Measurements from ENCODE around the gene C5AR2.
"Not testable (repeated sequence)": the region's sequence is repeated elsewhere in the genome, so short reads cannot be mapped to it uniquely, and the experiment has no call there.

C5AR2 gene

GRCh38 chr19:47363758-47364531 lies 32.0 kb downstream of the C5AR2 start:
- no peak for DNase-seq (ENCODE audit: low spot score)

GRCh38 chr19:47365455-47365854 lies 33.5 kb downstream of the C5AR2 start:
- not testable (repeated sequence) for DNase-seq (ENCODE audit: low spot score)

GRCh38 chr19:47370045-47370611 lies 38.2 kb downstream of the C5AR2 start:
- no peak for DNase-seq (ENCODE audit: low spot score)

- DNase-seq (ENCODE audit: low spot score): no peak
These were observed 39.3 kb downstream of the C5AR2 start for GRCh38 chr19:47371261-47371660.

- DNase-seq (ENCODE audit: low spot score): no peak
These were observed 40.6 kb downstream of the C5AR2 start for GRCh38 chr19:47372603-47373002.

- DNase-seq (ENCODE audit: low spot score): no peak
These were observed 41.6 kb downstream of the C5AR2 start for GRCh38 chr19:47373246-47374240.

- DNase-seq (ENCODE audit: low spot score): no peak
These were observed 43.1 kb downstream of the C5AR2 start for GRCh38 chr19:47374876-47375693.

GRCh38 chr19:47375694-47376588 lies 44.0 kb downstream of the C5AR2 start:
- no peak for DNase-seq (ENCODE audit: low spot score)

- no peak for DNase-seq (ENCODE audit: low spot score)
These were observed 44.7 kb downstream of the C5AR2 start for GRCh38 chr19:47376589-47377144.

- DNase-seq (ENCODE audit: low spot score): peak; percentile 80
These were observed 45.3 kb downstream of the C5AR2 start for GRCh38 chr19:47377208-47377701.

- DNase-seq (ENCODE audit: low spot score): no peak
These were observed 45.8 kb downstream of the C5AR2 start for GRCh38 chr19:47377801-47378200.

- no peak for DNase-seq (ENCODE audit: low spot score)
These were observed 46.3 kb downstream of the C5AR2 start for GRCh38 chr19:47378246-47378645.

GRCh38 chr19:47379381-47379938 lies 47.5 kb downstream of the C5AR2 start:
- DNase-seq (ENCODE audit: low spot score): no peak

- no peak for DNase-seq (ENCODE audit: low spot score)
These were observed 48.6 kb downstream of the C5AR2 start for GRCh38 chr19:47380559-47380958.

- no peak for DNase-seq (ENCODE audit: low spot score)
These were observed 49.1 kb downstream of the C5AR2 start for GRCh38 chr19:47381121-47381520.

GRCh38 chr19:47381653-47382279 lies 49.8 kb downstream of the C5AR2 start:
- no peak for DNase-seq (ENCODE audit: low spot score)

- not testable (repeated sequence) for DNase-seq (ENCODE audit: low spot score)
These were observed 51.9 kb downstream of the C5AR2 start for GRCh38 chr19:47383890-47384289.

- not testable (repeated sequence) for DNase-seq (ENCODE audit: low spot score)
These were observed 52.6 kb downstream of the C5AR2 start for GRCh38 chr19:47384533-47384932.

- DNase-seq (ENCODE audit: low spot score): not testable (repeated sequence)
These were observed 54.6 kb downstream of the C5AR2 start for GRCh38 chr19:47386582-47386981.

Measured in hematopoietic multipotent progenitor cell treated with erythropoietin and hydrocortisone succinate and interleukin-3 and kit ligand, for 17 days (in vitro differentiated cells).